T-cell (primary cell): ENCODE data around the gene TTLL7. TPM values are rescaled to one million over a fixed set of nuclear protein-coding genes. Genes with fewer than 3 reads are reported as not detected.

Source experiments
- ATAC-seq, 4 experiments: fragments of 200-7000 bp in 3 of 4; fragments of 150-1000 bp in 1 of 4; cut with Tn5 transposase; replicated peaks in 1 of 4; 1 replicate in 3 of 4; 2 replicates in 1 of 4; pipeline ENCODE4 v1.10.0; 2021; ENCODE audit warnings: moderate library complexity in 3 of 4, mild to moderate bottlenecking in 2 of 4, moderate number of reproducible peaks in 1 of 4
- CTCF ChIA-PET, 2 donors: fragments of 300-600 bp; sonication (Branson Sonifier 250); formaldehyde crosslinking; loops; one replicate each; lab custom pipeline; 2022; ENCODE audit warnings: antibody characterized with exemption in 2 of 2; lab: Charles Lee
- POLR2A ChIA-PET, 2 donors: fragments of 300-600 bp; sonication (Branson Sonifier 250); formaldehyde crosslinking; loops; one replicate each; lab custom pipeline; 2022; ENCODE audit warnings: antibody characterized with exemption in 2 of 2; lab: Charles Lee
- DNase-seq, 35 experiments: peaks; one replicate each; pipeline versions ENCODE4 v3.0.0 to v3.0.0-alpha.2; 2013 to 2023
- H3K27ac ChIP-seq: one replicate; pipeline ENCODE4 v1.5.1; 2013; ENCODE audit warnings: low read length
- H3K27me3 ChIP-seq, 2 experiments: replicated peaks in 1 of 2; 1 replicate in 1 of 2; 2 replicates in 1 of 2; pipeline versions ENCODE4 v1.6.1 to v1.7.0; 2013; ENCODE audit warnings: low read length in 1 of 2, mixed read lengths in 1 of 2; ENCODE audit not compliant: control insufficient read depth in 2 of 2, insufficient read depth in 2 of 2; ENCODE audit errors: extremely low read depth in 1 of 2
- H3K36me3 ChIP-seq, 2 donors: 1 replicate in 1 of 2; 2 replicates in 1 of 2; pipeline versions ENCODE4 v1.6.1 to v1.7.0; 2013; ENCODE audit warnings: low read length in 1 of 2; ENCODE audit not compliant: control insufficient read depth in 2 of 2, insufficient read depth in 1 of 2; ENCODE audit errors: extremely low read depth in 1 of 2
- H3K4me1 ChIP-seq, 2 experiments: 1 replicate in 1 of 2; 2 replicates in 1 of 2; pipeline versions ENCODE4 v1.6.1 to v1.7.0; 2013; ENCODE audit warnings: low read length in 2 of 2, mixed read lengths in 1 of 2; ENCODE audit not compliant: insufficient read depth in 2 of 2, control insufficient read depth in 1 of 2; ENCODE audit errors: extremely low read depth in 1 of 2
- H3K4me3 ChIP-seq, 2 donors: 1 replicate in 1 of 2; 2 replicates in 1 of 2; pipeline versions ENCODE4 v1.5.1 to v1.7.0; 2013; ENCODE audit warnings: mild to moderate bottlenecking in 2 of 2, low read length in 1 of 2, moderate library complexity in 1 of 2; ENCODE audit not compliant: control insufficient read depth in 1 of 2; ENCODE audit errors: extremely low read depth in 1 of 2
- H3K9me3 ChIP-seq: 2 replicates; pipeline ENCODE4 v1.7.0; 2013
- H3K27ac Mint-ChIP-seq, 2 donors: one replicate each; pipeline ENCODE4 v1.8.0; 2020 to 2021; ENCODE audit warnings: mild to moderate bottlenecking in 2 of 2, mixed read lengths in 2 of 2
- H3K27me3 Mint-ChIP-seq, 2 donors: one replicate each; pipeline ENCODE4 v1.8.0; 2021 to 2022; ENCODE audit warnings: mixed read lengths in 2 of 2
- H3K36me3 Mint-ChIP-seq: one replicate; pipeline ENCODE4 v1.8.0; 2021; ENCODE audit warnings: mixed read lengths
- H3K4me1 Mint-ChIP-seq, 3 donors: one replicate each; pipeline ENCODE4 v1.8.0; 2020 to 2022; ENCODE audit warnings: mixed read lengths in 3 of 3, mild to moderate bottlenecking in 1 of 3
- H3K4me3 Mint-ChIP-seq, 3 donors: one replicate each; pipeline ENCODE4 v1.8.0; 2020 to 2022; ENCODE audit warnings: mild to moderate bottlenecking in 3 of 3, mixed read lengths in 3 of 3, moderate library complexity in 3 of 3
- H3K9me3 Mint-ChIP-seq, 3 donors: one replicate each; pipeline ENCODE4 v1.8.0; 2020 to 2022; ENCODE audit warnings: mixed read lengths in 3 of 3
- WGBS: methylation state at CpG from one replicate; pipeline ENCODE4 v1.1.5; 2013; ENCODE audit warnings: missing lambda C conversion rate; ENCODE audit not compliant: insufficient coverage; 5-methylcytosine and 5-hydroxymethylcytosine counted together
- total RNA-seq, 35 experiments: library from RNA in 6 of 35; stranded (reverse) in 6 of 35; fragments of 120-200 nt in 1 of 35; gene quantifications; one replicate each; pipeline versions ENCODE4 v1.2.1 to v1.2.4 and lab custom pipeline; 2013 to 2026

The TTLL7 gene
- total RNA-seq, 5 donors from 2014 or later (not counting 1 experiment from before 2014, with no cell fraction given), result 0.19 to 0.77 (median 0.44) TPM; not detected in 1

GRCh38 chr1:84008631-84009030, 9.7 kb upstream of the TTLL7 start:
- DNase-seq (no peak), ATAC-seq (no peak)
- Histone ChIP-seq H3K36me3 (no peaks in the 10 kb centered on the region), H3K27ac (no peak overlapping the region), H3K27me3 (peaks cover 0 to 3% of the 10 kb centered on the region in 2 experiments), H3K4me1 (no peaks in the 10 kb centered on the region), H3K9me3 (no peaks in the 10 kb centered on the region), H3K4me3 (no peak overlapping the region)
- CTCF ChIA-PET, result interaction anchor here in 1 of 2 donors (0.6 kb wide), 2 partner anchors 16 to 69 kb away, joined by 3 to 6 read pairs; no protein-coding TSS in a partner anchor
- H3K27me3 Mint-ChIP-seq, result peaks cover 31 to 36% of the 10 kb centered on the region in 2 donors
- H3K9me3 Mint-ChIP-seq, result peaks cover 0 to 1% (median under 1%) of the 10 kb centered on the region in 3 donors
- POLR2A ChIA-PET, result no interaction called here
- H3K4me1 Mint-ChIP-seq, result no peaks in the 10 kb centered on the region
- no peak overlapping the region for H3K27ac Mint-ChIP-seq
- no peaks in the 10 kb centered on the region for H3K36me3 Mint-ChIP-seq
- 60% methylated on average over 1 of the region's 5 CpGs for WGBS
- no peak overlapping the region for H3K4me3 Mint-ChIP-seq

- Mint-ChIP-seq H3K9me3 (no peaks in the 10 kb centered on the region), H3K36me3 (no peaks in the 10 kb centered on the region), H3K27me3 (peaks cover 38 to 47% of the 10 kb centered on the region in 2 donors), H3K4me3 (no peak overlapping the region), H3K27ac (no peak overlapping the region), H3K4me1 (no peaks in the 10 kb centered on the region)
- no peak for DNase-seq
- ChIA-PET CTCF (interaction anchor here in 1 of 2 donors (0.6 kb wide), 1 partner anchor 156 kb away, joined by 3 read pairs; no protein-coding TSS in a partner anchor), POLR2A (no interaction called here)
- H3K27ac ChIP-seq, result no peak overlapping the region
- H3K4me1 ChIP-seq, result no peaks in the 10 kb centered on the region
- no peaks in the 10 kb centered on the region for H3K9me3 ChIP-seq
- H3K4me3 ChIP-seq, result no peak overlapping the region
- WGBS, result 50% methylated on average over 4 of the region's 6 CpGs
- peaks cover 0 to 6% of the 10 kb centered on the region in 2 experiments for H3K27me3 ChIP-seq
- ATAC-seq, result no peak
- no peaks in the 10 kb centered on the region for H3K36me3 ChIP-seq
Measured at GRCh38 chr1:84006591-84006990, 7.7 kb upstream of the TTLL7 start.

GRCh38 chr1:84001501-84001900, 2.6 kb upstream of the TTLL7 start:
- no peak overlapping the region for H3K4me3 Mint-ChIP-seq
- DNase-seq (no peak), ATAC-seq (no peak)
- WGBS, result 100% methylated on average over 1 of the region's 2 CpGs
- peaks cover 14 to 16% (median 14%) of the 10 kb centered on the region in 3 donors for H3K4me1 Mint-ChIP-seq
- H3K36me3 Mint-ChIP-seq, result no peaks in the 10 kb centered on the region
- Histone ChIP-seq H3K9me3 (no peaks in the 10 kb centered on the region), H3K27ac (no peak overlapping the region), H3K36me3 (no peaks in the 10 kb centered on the region), H3K4me3 (no peak overlapping the region), H3K4me1 (peaks cover 4 to 15% of the 10 kb centered on the region in 2 experiments), H3K27me3 (peaks cover 2 to 26% of the 10 kb centered on the region in 2 experiments)
- no peak overlapping the region for H3K27ac Mint-ChIP-seq
- ChIA-PET CTCF (no interaction called here), POLR2A (no interaction called here)
- peaks cover 56 to 59% of the 10 kb centered on the region in 2 donors for H3K27me3 Mint-ChIP-seq
- H3K9me3 Mint-ChIP-seq, result no peaks in the 10 kb centered on the region

GRCh38 chr1:84000954-84001495, 2.1 kb upstream of the TTLL7 start:
- ChIA-PET CTCF (interaction anchor here in 1 of 2 donors (0.6 kb wide), 1 partner anchor 751 kb away, joined by 4 read pairs; no protein-coding TSS in a partner anchor), POLR2A (no interaction called here)
- no peak overlapping the region for H3K27ac ChIP-seq
- no peaks in the 10 kb centered on the region for H3K9me3 ChIP-seq
- WGBS, result 86% methylated on average over 3 of the region's 4 CpGs
- H3K27me3 ChIP-seq, result peaks cover 2 to 26% of the 10 kb centered on the region in 2 experiments
- DNase-seq (no peak), ATAC-seq (no peak)
- no peak overlapping the region for H3K4me3 ChIP-seq
- peaks cover 4 to 15% of the 10 kb centered on the region in 2 experiments for H3K4me1 ChIP-seq
- peaks cover 14 to 16% (median 14%) of the 10 kb centered on the region in 3 donors for H3K4me1 Mint-ChIP-seq
- H3K36me3 Mint-ChIP-seq, result no peaks in the 10 kb centered on the region
- H3K27ac Mint-ChIP-seq, result no peak overlapping the region
- H3K4me3 Mint-ChIP-seq, result no peak overlapping the region
- no peaks in the 10 kb centered on the region for H3K9me3 Mint-ChIP-seq
- H3K27me3 Mint-ChIP-seq, result peaks cover 56 to 61% of the 10 kb centered on the region in 2 donors
- H3K36me3 ChIP-seq, result no peaks in the 10 kb centered on the region

GRCh38 chr1:84000196-84000885, 1.4 kb upstream of the TTLL7 start:
- 80% methylated on average over 1 of the region's 8 CpGs for WGBS

GRCh38 chr1:83999316-83999819, 436 bp upstream of the TTLL7 start:
- ChIA-PET POLR2A (no interaction called here), CTCF (no interaction called here)

More at GRCh38 chr1:84000196-84000885, 1.4 kb upstream of the TTLL7 start:
- ATAC-seq (no peak), DNase-seq (no peak)
- peaks cover 58 to 65% of the 10 kb centered on the region in 2 donors for H3K27me3 Mint-ChIP-seq
- Histone ChIP-seq H3K27me3 (peaks cover 2 to 26% of the 10 kb centered on the region in 2 experiments), H3K9me3 (no peaks in the 10 kb centered on the region), H3K4me1 (peaks cover 4 to 15% of the 10 kb centered on the region in 2 experiments), H3K36me3 (no peaks in the 10 kb centered on the region), H3K27ac (no peak overlapping the region), H3K4me3 (no peak overlapping the region)
- POLR2A ChIA-PET, result no interaction called here
- peak overlapping the region in 2 of 3 donors; percentile 7 to 84 for H3K4me3 Mint-ChIP-seq
- H3K4me1 Mint-ChIP-seq, result peaks cover 14 to 16% (median 14%) of the 10 kb centered on the region in 3 donors
- H3K36me3 Mint-ChIP-seq, result no peaks in the 10 kb centered on the region
- no peaks in the 10 kb centered on the region for H3K9me3 Mint-ChIP-seq
- H3K27ac Mint-ChIP-seq, result no peak overlapping the region
- CTCF ChIA-PET, result interaction anchor here in 1 of 2 donors (0.6 kb wide), 1 partner anchor 752 kb away, joined by 4 read pairs; no protein-coding TSS in a partner anchor

More at GRCh38 chr1:83999316-83999819, 436 bp upstream of the TTLL7 start:
- peak overlapping the region in 1 of 2 donors; percentile 23 for H3K27ac Mint-ChIP-seq
- H3K36me3 Mint-ChIP-seq, result no peaks in the 10 kb centered on the region
- peak in 15 of 35 experiments; percentile 2 to 43 (median 17) for DNase-seq
- H3K4me3 Mint-ChIP-seq, result peak overlapping the region; percentile 71 to 84 (median 77)
- WGBS, result 4% methylated on average over 18 of the region's 26 CpGs
- H3K4me1 Mint-ChIP-seq, result peaks cover 14 to 16% (median 14%) of the 10 kb centered on the region in 3 donors
- H3K9me3 ChIP-seq, result no peaks in the 10 kb centered on the region
- H3K4me3 ChIP-seq, result peak overlapping the region; percentile 57 to 71
- no peaks in the 10 kb centered on the region for H3K9me3 Mint-ChIP-seq
- H3K36me3 ChIP-seq, result no peaks in the 10 kb centered on the region
- ATAC-seq, result peak; percentile 67 to 77 (median 70)
- no peak overlapping the region for H3K27ac ChIP-seq
- peaks cover 2 to 26% of the 10 kb centered on the region in 2 experiments for H3K27me3 ChIP-seq
- peaks cover 4 to 15% of the 10 kb centered on the region in 2 experiments for H3K4me1 ChIP-seq
- peaks cover 56 to 60% of the 10 kb centered on the region in 2 donors for H3K27me3 Mint-ChIP-seq
